Stimulated activated CD4-positive, alpha-beta T cell treated with anti-CD3 and anti-CD28 coated beads, Interleukin-1b, Interleukin-23, amount 100 ng/mL, for 48 hours (primary cell): ENCODE results near the gene CSK.

Experiments
- DNase-seq: peaks from one replicate; pipeline ENCODE4 v3.0.0-alpha.2; 2020

Gene CSK

GRCh38 chr15:74845208-74845568, 63.3 kb downstream of the CSK start:
- peak; percentile 59 for DNase-seq

GRCh38 chr15:74845581-74845980, 63.7 kb downstream of the CSK start:
- no peak for DNase-seq

- DNase-seq: no peak
These were observed 65.6 kb downstream of the CSK start for GRCh38 chr15:74847432-74847831.

GRCh38 chr15:74850393-74850792, 68.5 kb downstream of the CSK start:
- DNase-seq: no peak

- no peak for DNase-seq
These were observed 70.1 kb downstream of the CSK start for GRCh38 chr15:74851960-74852359.
